ENCODE data around the gene TAL2. TPM values are rescaled to one million over a fixed set of nuclear protein-coding genes. Genes with fewer than 3 reads are reported as not detected.

The TAL2 gene
- total RNA-seq, 1 donor from 2014 or later = not detected

DNA sequence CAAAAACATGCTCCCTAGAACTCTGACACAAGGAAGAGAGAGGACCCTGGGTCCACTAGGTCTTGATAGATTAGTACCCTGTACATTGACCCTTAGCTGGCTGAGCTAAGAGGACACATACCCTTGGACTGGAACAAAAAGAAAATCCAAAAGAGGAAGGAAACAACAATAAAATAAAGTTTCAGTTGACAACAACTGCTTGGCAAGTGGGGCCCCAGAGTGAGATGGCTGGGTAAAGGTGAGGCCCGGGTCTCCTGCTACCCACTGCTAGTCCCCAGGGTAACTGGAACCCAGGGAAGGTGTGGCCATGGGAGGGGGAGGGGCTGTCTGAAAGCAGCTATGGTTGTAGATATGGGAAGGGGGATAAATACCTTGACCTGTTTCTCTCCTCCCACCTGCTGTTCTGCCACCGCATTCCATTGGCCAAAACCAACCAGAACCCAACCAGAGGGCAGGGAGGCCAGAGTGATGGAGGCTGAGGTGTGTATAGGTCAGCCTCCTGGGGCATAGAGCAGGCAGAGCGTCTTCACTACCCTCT is 11.7 kb downstream of the TAL2 start:
- TF ChIP-seq POLR2AphosphoS5 (IDR thresholded peaks at IDR 0.05; ENCODE audit: insufficient read depth in 1 of 2, low read depth in 1 of 2) (no peak), POLR2A (IDR thresholded peaks at IDR 0.05) (no peak)
- TF ChIP-seq, protein P1, sequence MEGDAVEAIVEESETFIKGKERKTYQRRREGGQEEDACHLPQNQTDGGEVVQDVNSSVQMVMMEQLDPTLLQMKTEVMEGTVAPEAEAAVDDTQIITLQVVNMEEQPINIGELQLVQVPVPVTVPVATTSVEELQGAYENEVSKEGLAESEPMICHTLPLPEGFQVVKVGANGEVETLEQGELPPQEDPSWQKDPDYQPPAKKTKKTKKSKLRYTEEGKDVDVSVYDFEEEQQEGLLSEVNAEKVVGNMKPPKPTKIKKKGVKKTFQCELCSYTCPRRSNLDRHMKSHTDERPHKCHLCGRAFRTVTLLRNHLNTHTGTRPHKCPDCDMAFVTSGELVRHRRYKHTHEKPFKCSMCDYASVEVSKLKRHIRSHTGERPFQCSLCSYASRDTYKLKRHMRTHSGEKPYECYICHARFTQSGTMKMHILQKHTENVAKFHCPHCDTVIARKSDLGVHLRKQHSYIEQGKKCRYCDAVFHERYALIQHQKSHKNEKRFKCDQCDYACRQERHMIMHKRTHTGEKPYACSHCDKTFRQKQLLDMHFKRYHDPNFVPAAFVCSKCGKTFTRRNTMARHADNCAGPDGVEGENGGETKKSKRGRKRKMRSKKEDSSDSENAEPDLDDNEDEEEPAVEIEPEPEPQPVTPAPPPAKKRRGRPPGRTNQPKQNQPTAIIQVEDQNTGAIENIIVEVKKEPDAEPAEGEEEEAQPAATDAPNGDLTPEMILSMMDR (IDR thresholded peaks at IDR 0.05) = no peak
- Histone ChIP-seq H3K4me1 (no peaks in the 10 kb centered on the region), H3K4me3 (no peak overlapping the region), H3K9me3 (no peaks in the 10 kb centered on the region), H3K36me3 (no peaks in the 10 kb centered on the region), H3K27ac (no peak overlapping the region), H3K27me3 (no peaks in the 10 kb centered on the region)
- intact Hi-C loops (cut with DNase I) = no loop called here
- DNase-seq (ENCODE audit: extremely low spot score in 2 of 2) = peak in 1 of 2 donors; percentile 16

DNA sequence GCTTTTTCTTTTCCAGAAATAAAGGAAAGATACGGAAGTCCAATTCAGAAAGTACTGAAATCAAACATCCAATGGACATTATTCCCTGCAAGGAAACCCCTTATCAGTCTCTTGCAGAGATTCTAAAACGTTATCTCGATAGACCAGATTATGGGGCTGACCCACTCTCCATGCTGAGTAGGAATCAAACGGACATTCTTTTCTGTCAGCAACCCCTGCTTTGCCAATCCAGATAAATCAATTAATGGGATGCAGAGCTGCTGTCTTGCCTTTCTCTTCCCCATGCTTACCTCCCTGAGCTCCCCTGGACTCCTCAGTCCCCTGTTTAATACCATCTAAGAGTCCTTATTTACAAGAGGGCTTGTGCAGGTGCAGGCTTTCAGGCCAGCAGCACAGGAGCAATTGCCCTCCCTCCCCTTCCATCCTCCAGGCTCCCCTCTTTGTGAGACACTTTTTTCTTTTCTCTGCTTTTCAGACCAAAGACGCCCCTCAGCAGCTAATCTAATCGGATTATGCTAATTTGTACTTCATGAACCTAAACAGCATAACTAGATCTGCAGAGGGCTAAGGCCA is 14.2 kb downstream of the TAL2 start:
- Histone ChIP-seq H3K27ac (no peak overlapping the region), H3K9me3 (no peaks in the 10 kb centered on the region), H3K27me3 (no peaks in the 10 kb centered on the region), H3K36me3 (no peaks in the 10 kb centered on the region), H3K4me1 (no peaks in the 10 kb centered on the region), H3K4me3 (no peak overlapping the region)
- peak in 1 of 2 donors; percentile 37 for DNase-seq (ENCODE audit: extremely low spot score in 2 of 2)
- TF ChIP-seq POLR2AphosphoS5 (IDR thresholded peaks at IDR 0.05; ENCODE audit: insufficient read depth in 1 of 2, low read depth in 1 of 2) (no peak), POLR2A (IDR thresholded peaks at IDR 0.05) (no peak)
- TF ChIP-seq, protein P1 (IDR thresholded peaks at IDR 0.05) = no peak
- intact Hi-C loops (cut with DNase I) = no loop called here

DNA sequence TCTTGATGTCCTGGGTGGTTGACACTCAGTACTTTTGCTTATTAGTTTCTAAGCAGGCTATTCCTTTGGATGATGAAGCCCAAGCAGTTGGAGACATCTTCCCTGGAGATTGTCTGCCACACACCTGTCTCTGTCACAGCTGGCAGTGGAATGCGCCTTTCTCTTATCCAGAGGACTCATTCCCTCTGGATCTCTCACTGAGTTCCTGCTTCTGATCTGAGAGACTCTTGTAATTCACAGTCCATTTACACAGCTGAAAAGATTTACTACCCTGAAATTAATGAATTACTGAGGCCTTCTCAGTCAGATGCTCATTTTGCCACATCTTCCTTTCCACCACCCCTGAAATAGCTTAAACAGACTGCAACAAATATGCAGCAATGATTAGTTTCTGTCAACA is 15.9 kb downstream of the TAL2 start:
- Histone ChIP-seq H3K9me3 (no peaks in the 10 kb centered on the region), H3K4me1 (no peaks in the 10 kb centered on the region), H3K27me3 (no peaks in the 10 kb centered on the region), H3K36me3 (no peaks in the 10 kb centered on the region), H3K4me3 (no peak overlapping the region), H3K27ac (no peak overlapping the region)
- intact Hi-C loops (cut with DNase I) = no loop called here
- no peak for TF ChIP-seq POLR2A (IDR thresholded peaks at IDR 0.05)
- TF ChIP-seq, protein P1 (IDR thresholded peaks at IDR 0.05) = no peak
- no peak for TF ChIP-seq POLR2AphosphoS5 (IDR thresholded peaks at IDR 0.05; ENCODE audit: insufficient read depth in 1 of 2, low read depth in 1 of 2)
- peak in 1 of 2 donors; percentile 20 for DNase-seq (ENCODE audit: extremely low spot score in 2 of 2)

DNA sequence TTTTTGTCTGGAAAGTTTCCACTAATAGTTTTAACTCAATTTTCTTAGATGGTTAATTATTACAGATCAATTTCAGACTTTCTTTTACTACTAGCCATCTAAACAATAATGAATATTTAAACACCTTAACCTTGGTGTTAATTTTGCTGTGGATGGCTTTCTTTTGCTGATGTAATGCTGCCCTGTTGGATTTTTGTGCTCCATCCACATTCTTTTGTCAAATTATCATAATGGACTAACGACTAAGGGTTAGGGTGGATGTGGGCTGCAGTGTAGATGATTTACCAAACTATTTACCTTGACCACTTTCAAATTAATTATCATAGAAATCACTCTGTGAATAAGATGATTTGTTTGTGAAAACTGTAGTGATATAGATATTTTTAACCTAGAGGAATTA is 16.5 kb downstream of the TAL2 start:
- H3K4me1 ChIP-seq = no peaks in the 10 kb centered on the region
- no peak for DNase-seq (ENCODE audit: extremely low spot score in 2 of 2)
- no peaks in the 10 kb centered on the region for H3K36me3 ChIP-seq
- no peaks in the 10 kb centered on the region for H3K27me3 ChIP-seq
- no peak overlapping the region for H3K27ac ChIP-seq
- no peaks in the 10 kb centered on the region for H3K9me3 ChIP-seq
- intact Hi-C loops (cut with DNase I) = no loop called here
- H3K4me3 ChIP-seq = no peak overlapping the region
- TF ChIP-seq, protein P1 (IDR thresholded peaks at IDR 0.05) = no peak
- TF ChIP-seq POLR2A (IDR thresholded peaks at IDR 0.05) (no peak), POLR2AphosphoS5 (IDR thresholded peaks at IDR 0.05; ENCODE audit: insufficient read depth in 1 of 2, low read depth in 1 of 2) (no peak)

DNA sequence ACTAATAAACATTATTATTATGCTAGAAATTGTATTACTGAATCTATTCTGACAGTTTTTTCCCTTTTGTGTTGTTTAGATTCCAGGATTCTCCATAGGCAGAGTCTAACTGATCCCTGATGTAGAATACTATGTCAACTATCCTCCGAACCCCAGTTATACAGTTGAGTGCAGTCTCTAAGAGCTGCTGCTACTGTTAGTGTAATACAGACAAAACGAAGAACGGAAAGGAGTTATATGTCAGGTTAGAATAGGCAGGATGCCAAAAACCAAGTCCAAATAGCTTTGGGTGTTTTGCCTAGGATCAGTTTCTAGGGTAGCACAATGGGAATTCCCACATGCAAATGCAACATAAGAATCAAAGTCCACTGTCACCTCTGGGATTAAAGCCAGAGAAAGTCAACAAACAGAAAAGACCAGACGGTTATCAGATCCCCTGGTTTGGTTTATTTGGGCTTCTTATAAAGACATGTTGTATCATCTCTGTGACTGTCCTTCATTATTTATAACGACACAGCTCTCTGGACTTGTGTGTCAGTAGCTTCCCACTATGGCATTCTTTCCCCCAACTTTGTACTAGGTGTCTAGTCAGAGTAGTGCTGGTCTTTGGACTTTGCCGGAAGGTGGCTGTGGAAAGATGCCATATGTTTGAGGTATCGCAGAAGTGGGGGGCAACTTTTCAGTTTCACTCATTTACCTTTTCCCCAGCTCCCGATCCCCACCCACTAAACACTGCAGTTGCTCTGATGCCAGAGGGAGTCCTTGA is 17.2 kb downstream of the TAL2 start:
- intact Hi-C loops (cut with DNase I) = no loop called here
- Histone ChIP-seq H3K4me1 (no peaks in the 10 kb centered on the region), H3K4me3 (no peak overlapping the region), H3K27me3 (no peaks in the 10 kb centered on the region), H3K9me3 (no peaks in the 10 kb centered on the region), H3K27ac (no peak overlapping the region), H3K36me3 (no peaks in the 10 kb centered on the region)
- peak in 1 of 2 donors; percentile 34 for DNase-seq (ENCODE audit: extremely low spot score in 2 of 2)
- TF ChIP-seq POLR2AphosphoS5 (IDR thresholded peaks at IDR 0.05; ENCODE audit: insufficient read depth in 1 of 2, low read depth in 1 of 2) = no peak
- TF ChIP-seq, protein P1 (IDR thresholded peaks at IDR 0.05) = no peak
- no peak for TF ChIP-seq POLR2A (IDR thresholded peaks at IDR 0.05)

Measured in vagina (tissue), 2 donors.